Mesenchymal stem cell (in vitro differentiated cells and primary cell): ENCODE measurements around the gene PNPLA1.

Source experiments
- DNase-seq: peaks from one replicate; pipeline ENCODE4 v3.0.0-alpha.2; 2013
- H2AFZ ChIP-seq: one replicate; pipeline ENCODE4 v1.6.1; 2013; ENCODE audit warnings: low read depth, mild to moderate bottlenecking, control low read depth, inconsistent platforms, low read length, moderate library complexity
- H2AK5ac ChIP-seq: 2 replicates; pipeline ENCODE4 v1.6.1; 2013; ENCODE audit warnings: low read length, moderate library complexity, mild to moderate bottlenecking, inconsistent platforms; ENCODE audit not compliant: severe bottlenecking
- H2BK120ac ChIP-seq: one replicate; pipeline ENCODE4 v1.6.1; 2013; ENCODE audit warnings: low read depth, mild to moderate bottlenecking, inconsistent platforms, low read length, moderate library complexity
- H2BK12ac ChIP-seq, 2 experiments: one replicate each; pipeline ENCODE4 v1.6.1; 2013; ENCODE audit warnings: inconsistent platforms in 2 of 2, low read length in 2 of 2, mild to moderate bottlenecking in 2 of 2, moderate library complexity in 2 of 2, control low read depth in 1 of 2
- H2BK15ac ChIP-seq: one replicate; pipeline ENCODE4 v1.6.1; 2013; ENCODE audit warnings: mild to moderate bottlenecking, low read depth, inconsistent platforms; ENCODE audit not compliant: poor library complexity, severe bottlenecking
- H2BK5ac ChIP-seq: 2 replicates; pipeline ENCODE4 v1.6.1; 2013; ENCODE audit warnings: low read depth, mild to moderate bottlenecking, low read length, control low read depth, inconsistent platforms; ENCODE audit not compliant: poor library complexity, severe bottlenecking
- H3K14ac ChIP-seq, 2 experiments: one replicate each; pipeline ENCODE4 v1.6.1; 2013; ENCODE audit warnings: inconsistent platforms in 2 of 2, low read length in 2 of 2, control low read depth in 1 of 2, mild to moderate bottlenecking in 1 of 2, moderate library complexity in 1 of 2
- H3K18ac ChIP-seq, 2 experiments: one replicate each; pipeline ENCODE4 v1.6.1; 2013; ENCODE audit warnings: inconsistent platforms in 2 of 2, low read length in 2 of 2, control low read depth in 1 of 2, low read depth in 1 of 2, mild to moderate bottlenecking in 1 of 2
- H3K23ac ChIP-seq, 2 experiments: one replicate each; pipeline ENCODE4 v1.6.1; 2013; ENCODE audit warnings: inconsistent platforms in 2 of 2, low read length in 2 of 2, mild to moderate bottlenecking in 2 of 2, moderate library complexity in 2 of 2, control low read depth in 1 of 2
- H3K27ac ChIP-seq: 2 replicates; pipeline ENCODE4 v1.5.1; 2013; ENCODE audit warnings: mild to moderate bottlenecking, moderate library complexity, low read length, control low read depth, inconsistent platforms; ENCODE audit not compliant: poor library complexity, severe bottlenecking
- H3K27me3 ChIP-seq, 2 experiments: 2 replicates each; pipeline versions ENCODE4 v1.6.1 to v1.7.0; 2013; ENCODE audit warnings: low read length in 2 of 2, mild to moderate bottlenecking in 2 of 2, moderate library complexity in 2 of 2, control low read depth in 1 of 2, inconsistent platforms in 1 of 2; ENCODE audit not compliant: control insufficient read depth in 1 of 2, insufficient read depth in 1 of 2
- H3K36me3 ChIP-seq, 2 experiments: 2 replicates each; pipeline versions ENCODE4 v1.6.1 to v1.7.0; 2013; ENCODE audit warnings: low read length in 2 of 2, control low read depth in 1 of 2, inconsistent platforms in 1 of 2, low read depth in 1 of 2, mild to moderate bottlenecking in 1 of 2; ENCODE audit not compliant: insufficient read depth in 2 of 2, control insufficient read depth in 1 of 2
- H3K4ac ChIP-seq, 2 experiments: one replicate each; pipeline ENCODE4 v1.6.1; 2013; ENCODE audit warnings: inconsistent platforms in 2 of 2, low read length in 2 of 2, mild to moderate bottlenecking in 2 of 2, moderate library complexity in 2 of 2, control low read depth in 1 of 2, low read depth in 1 of 2
- H3K4me1 ChIP-seq: 2 replicates; pipeline ENCODE4 v1.6.1; 2013; ENCODE audit warnings: low read depth, low read length, control low read depth; ENCODE audit not compliant: control insufficient read depth, insufficient read depth
- H3K4me2 ChIP-seq: 2 replicates; pipeline ENCODE4 v1.6.1; 2013; ENCODE audit warnings: low read length, mild to moderate bottlenecking, inconsistent platforms; ENCODE audit not compliant: poor library complexity, severe bottlenecking
- H3K4me3 ChIP-seq, 2 experiments: 2 replicates each; pipeline versions ENCODE4 v1.5.1 to v1.7.0; 2013; ENCODE audit warnings: low read length in 2 of 2, mild to moderate bottlenecking in 2 of 2, control low read depth in 1 of 2, low read depth in 1 of 2; ENCODE audit not compliant: insufficient read depth in 1 of 2
- H3K79me1 ChIP-seq: replicated peaks from 2 replicates; pipeline ENCODE4 v1.6.1; 2013; ENCODE audit warnings: mild to moderate bottlenecking, control low read depth, low read length, inconsistent platforms; ENCODE audit not compliant: poor library complexity, severe bottlenecking
- H3K9ac ChIP-seq: 2 replicates; pipeline ENCODE4 v1.7.0; 2013; ENCODE audit warnings: mild to moderate bottlenecking, low read length, moderate library complexity
- H3K9me3 ChIP-seq: 2 replicates; pipeline ENCODE4 v1.7.0; 2013; ENCODE audit warnings: mild to moderate bottlenecking, low read length; ENCODE audit not compliant: control insufficient read depth
- H4K8ac ChIP-seq: one replicate; pipeline ENCODE4 v1.6.1; 2013; ENCODE audit warnings: inconsistent platforms, mild to moderate bottlenecking, low read length, moderate library complexity
- H4K91ac ChIP-seq: one replicate; pipeline ENCODE4 v1.6.1; 2013; ENCODE audit warnings: mild to moderate bottlenecking, low read length, inconsistent platforms
- WGBS: methylation state at CpG from one replicate; pipeline ENCODE4 v1.1.7; 2013; ENCODE audit warnings: mixed read lengths; 5-methylcytosine and 5-hydroxymethylcytosine counted together

Gene PNPLA1

DNA sequence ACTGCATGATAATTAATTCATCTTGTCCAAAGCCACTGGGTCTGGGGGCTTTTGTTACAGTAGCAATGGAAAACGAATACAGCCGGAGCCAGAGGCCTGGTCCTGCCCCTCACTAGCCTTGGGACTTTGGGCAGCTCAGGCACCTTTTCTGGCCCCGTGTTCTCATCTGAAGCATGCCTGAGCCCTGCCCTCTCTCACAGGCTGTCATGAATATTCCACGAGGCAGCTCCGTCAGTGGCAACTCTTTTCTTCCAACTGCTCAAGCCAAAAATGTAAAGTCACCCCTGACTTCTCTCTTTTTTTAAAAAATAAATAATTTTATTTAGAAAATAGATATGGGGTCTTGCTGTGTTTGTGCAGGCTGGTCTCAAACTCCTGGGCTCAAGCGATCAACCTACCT lies 61.5 kb downstream of the PNPLA1 start:
- WGBS, result 92% methylated on average over 5 of the region's 6 CpGs
- H2AFZ ChIP-seq, result no peak overlapping the region
- no peak overlapping the region for H2BK5ac ChIP-seq
- no peak overlapping the region for H3K23ac ChIP-seq
- no peak overlapping the region for H3K4me2 ChIP-seq
- H3K27ac ChIP-seq, result no peak overlapping the region
- no peak overlapping the region for H3K18ac ChIP-seq
- H3K27me3 ChIP-seq, result peaks cover 81 to 95% of the 10 kb centered on the region in 2 experiments
- no peak for DNase-seq
- H3K9me3 ChIP-seq, result no peaks in the 10 kb centered on the region
- H3K4me1 ChIP-seq, result peaks cover 7% of the 10 kb centered on the region
- H3K4ac ChIP-seq, result no peak overlapping the region
- H2BK15ac ChIP-seq, result no peak overlapping the region
- H3K14ac ChIP-seq, result no peak overlapping the region
- no peak overlapping the region for H2BK12ac ChIP-seq
- H3K79me1 ChIP-seq, result no peaks in the 10 kb centered on the region
- no peak overlapping the region for H4K8ac ChIP-seq
- H3K9ac ChIP-seq, result no peak overlapping the region
- no peak overlapping the region for H4K91ac ChIP-seq
- H3K4me3 ChIP-seq, result no peak overlapping the region
- no peaks in the 10 kb centered on the region for H3K36me3 ChIP-seq
- H2BK120ac ChIP-seq, result no peak overlapping the region
- H2AK5ac ChIP-seq, result no peak overlapping the region

DNA sequence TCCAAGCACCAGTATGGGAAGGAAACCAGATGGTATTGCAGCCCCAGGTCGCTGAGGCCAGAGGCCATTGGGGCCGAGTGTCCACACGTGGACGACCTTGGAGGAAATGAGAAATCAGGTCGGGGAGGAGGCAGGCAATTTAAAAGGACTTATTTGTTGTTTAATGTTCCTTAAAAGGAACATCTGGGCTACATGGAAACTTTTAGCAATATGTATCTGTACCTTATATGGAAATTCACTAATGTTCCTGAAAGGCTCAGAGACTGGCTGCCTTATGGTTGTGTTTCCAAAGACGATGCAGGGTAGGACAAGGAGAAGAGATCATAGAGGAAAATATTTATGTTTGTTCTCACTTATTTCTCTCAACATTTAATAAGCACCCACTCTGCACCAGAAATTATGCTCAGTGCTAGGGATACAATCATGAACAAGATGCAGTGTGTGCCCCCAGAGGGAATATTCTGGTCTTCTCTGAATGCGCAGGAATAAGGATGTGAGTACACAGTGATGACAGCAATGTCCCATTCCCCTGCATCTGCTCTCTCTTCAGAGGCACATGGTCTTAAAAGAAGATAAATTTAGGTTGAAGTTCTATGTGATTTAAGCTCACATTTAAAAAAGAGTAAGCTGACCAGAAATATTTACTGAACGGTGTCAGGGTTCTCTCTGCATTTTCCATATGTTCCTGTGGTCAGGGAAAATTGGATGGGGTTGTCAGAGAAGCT lies 63.5 kb downstream of the PNPLA1 start:
- H3K14ac ChIP-seq, result no peak overlapping the region
- no peak for DNase-seq
- no peak overlapping the region for H3K27ac ChIP-seq
- H2BK5ac ChIP-seq, result no peak overlapping the region
- H2AFZ ChIP-seq, result no peak overlapping the region
- H2AK5ac ChIP-seq, result no peak overlapping the region
- H3K4ac ChIP-seq, result no peak overlapping the region
- H3K36me3 ChIP-seq, result no peaks in the 10 kb centered on the region
- no peak overlapping the region for H2BK15ac ChIP-seq
- peak overlapping the region in 1 of 2 experiments; percentile 54 for H3K4me3 ChIP-seq
- WGBS, result 74% methylated on average over 7 of the region's 8 CpGs
- H4K8ac ChIP-seq, result no peak overlapping the region
- no peak overlapping the region for H3K4me2 ChIP-seq
- no peak overlapping the region for H2BK12ac ChIP-seq
- no peaks in the 10 kb centered on the region for H3K9me3 ChIP-seq
- no peak overlapping the region for H2BK120ac ChIP-seq
- H3K18ac ChIP-seq, result no peak overlapping the region
- H3K4me1 ChIP-seq, result peaks cover 7% of the 10 kb centered on the region
- H4K91ac ChIP-seq, result no peak overlapping the region
- no peaks in the 10 kb centered on the region for H3K79me1 ChIP-seq
- no peak overlapping the region for H3K9ac ChIP-seq
- no peak overlapping the region for H3K23ac ChIP-seq
- peaks cover 71 to 85% of the 10 kb centered on the region in 2 experiments for H3K27me3 ChIP-seq

DNA sequence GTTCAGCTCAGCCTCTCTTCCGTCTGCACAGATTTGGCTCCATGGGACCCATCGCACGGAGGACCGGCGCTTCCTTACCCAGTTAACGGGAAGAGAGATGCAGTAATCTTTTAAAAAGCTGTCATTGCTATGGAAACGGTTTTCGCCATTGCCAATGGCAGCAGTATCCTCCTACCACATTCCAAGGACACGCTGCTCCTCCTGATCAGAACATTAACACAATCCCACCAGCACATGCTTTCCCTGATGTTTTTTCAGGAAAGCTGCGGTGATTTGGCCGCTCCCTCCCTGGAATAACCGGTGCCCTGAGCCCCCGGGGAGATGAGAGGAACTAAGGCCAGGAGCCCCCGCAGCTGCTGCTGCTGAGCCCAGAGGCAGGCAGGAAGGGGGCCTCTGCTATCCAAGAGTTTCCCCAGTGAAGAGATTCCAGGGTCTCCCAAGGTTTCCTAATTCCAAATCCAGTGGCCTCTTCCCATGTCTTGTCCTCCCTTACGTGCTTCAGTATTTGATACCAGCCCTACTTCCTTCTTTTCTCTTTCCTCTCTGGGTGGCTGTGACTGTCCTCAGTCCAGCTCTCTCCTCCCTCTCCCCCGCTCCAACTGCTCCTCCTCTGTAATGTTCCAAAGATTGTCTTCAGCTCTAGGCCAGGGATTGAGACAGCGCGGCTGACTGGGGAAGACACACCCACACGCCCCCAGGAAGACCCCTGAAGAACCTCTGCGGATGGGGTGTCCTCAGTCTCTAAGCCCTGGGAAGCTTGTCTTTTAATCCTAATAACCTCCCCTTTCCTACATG lies 64.3 kb downstream of the PNPLA1 start:
- Histone ChIP-seq H3K4me2 (no peak overlapping the region), H3K79me1 (no peaks in the 10 kb centered on the region), H2BK5ac (no peak overlapping the region), H2BK12ac (no peak overlapping the region), H3K4ac (no peak overlapping the region), H3K36me3 (no peaks in the 10 kb centered on the region), H4K8ac (no peak overlapping the region), H3K23ac (no peak overlapping the region), H3K18ac (no peak overlapping the region), H3K9ac (no peak overlapping the region), H2AK5ac (no peak overlapping the region), H2AFZ (no peak overlapping the region), H2BK120ac (no peak overlapping the region), H3K4me1 (peaks cover 7% of the 10 kb centered on the region), H3K27ac (no peak overlapping the region), H3K14ac (no peak overlapping the region), H3K9me3 (no peaks in the 10 kb centered on the region), H2BK15ac (no peak overlapping the region), H4K91ac (no peak overlapping the region), H3K4me3 (peak overlapping the region in 1 of 2 experiments; percentile 54), H3K27me3 (peaks cover 66 to 81% of the 10 kb centered on the region in 2 experiments)
- DNase-seq, result no peak
- 62% methylated on average over 20 of the region's 20 CpGs for WGBS

DNA sequence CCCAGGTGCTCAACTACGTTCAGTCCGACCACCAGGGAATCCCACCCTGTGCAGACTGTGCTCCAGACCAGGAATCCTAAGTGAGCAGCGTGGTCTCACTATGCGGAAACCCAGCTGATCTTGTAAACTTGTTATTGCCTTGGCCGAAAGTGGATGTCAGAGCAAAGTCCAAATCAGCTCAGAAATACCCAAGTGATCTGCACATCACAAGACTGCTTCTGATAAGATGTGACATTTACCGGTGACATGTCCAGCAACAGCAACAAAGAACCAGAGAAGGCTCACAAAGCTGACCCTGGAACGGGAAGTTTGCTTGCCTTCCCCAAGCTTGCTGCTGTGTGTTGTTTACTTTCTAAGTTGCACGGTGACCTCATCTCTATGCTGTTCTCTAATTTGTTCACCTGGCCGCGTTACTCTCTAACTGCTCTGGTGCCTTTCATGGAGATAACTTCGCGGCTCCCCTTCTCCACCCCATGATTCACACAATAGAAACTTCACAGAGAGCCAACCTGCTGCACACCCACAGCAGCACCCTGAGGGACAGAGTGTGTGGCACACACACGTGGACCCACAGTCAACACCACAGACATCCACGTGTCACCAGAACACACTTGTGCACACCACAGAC lies 65.1 kb downstream of the PNPLA1 start:
- Histone ChIP-seq H3K79me1 (no peaks in the 10 kb centered on the region), H3K27ac (no peak overlapping the region), H2BK5ac (no peak overlapping the region), H3K27me3 (peaks cover 68 to 82% of the 10 kb centered on the region in 2 experiments), H3K14ac (no peak overlapping the region), H3K18ac (no peak overlapping the region), H2AFZ (no peak overlapping the region), H2BK15ac (no peak overlapping the region), H4K91ac (no peak overlapping the region), H3K9ac (no peak overlapping the region), H3K4ac (no peak overlapping the region), H4K8ac (no peak overlapping the region), H2AK5ac (no peak overlapping the region), H3K4me2 (no peak overlapping the region), H3K23ac (no peak overlapping the region), H2BK120ac (no peak overlapping the region), H3K4me1 (peaks cover 5% of the 10 kb centered on the region), H2BK12ac (no peak overlapping the region), H3K36me3 (no peaks in the 10 kb centered on the region), H3K9me3 (no peaks in the 10 kb centered on the region), H3K4me3 (no peak overlapping the region)
- 88% methylated on average over 14 of the region's 14 CpGs for WGBS
- DNase-seq, result no peak
